LoVo (cell line): ENCODE data around the gene DKK1.
A peak's percentile ranks its signal among the peaks of the same experiment; 100 is the strongest.

Source experiments
- DNase-seq: peaks from one replicate; pipeline ENCODE4 v3.0.0-alpha.2; 2016; ENCODE audit warnings: low spot score

DKK1 gene, protein sequence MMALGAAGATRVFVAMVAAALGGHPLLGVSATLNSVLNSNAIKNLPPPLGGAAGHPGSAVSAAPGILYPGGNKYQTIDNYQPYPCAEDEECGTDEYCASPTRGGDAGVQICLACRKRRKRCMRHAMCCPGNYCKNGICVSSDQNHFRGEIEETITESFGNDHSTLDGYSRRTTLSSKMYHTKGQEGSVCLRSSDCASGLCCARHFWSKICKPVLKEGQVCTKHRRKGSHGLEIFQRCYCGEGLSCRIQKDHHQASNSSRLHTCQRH

DNA sequence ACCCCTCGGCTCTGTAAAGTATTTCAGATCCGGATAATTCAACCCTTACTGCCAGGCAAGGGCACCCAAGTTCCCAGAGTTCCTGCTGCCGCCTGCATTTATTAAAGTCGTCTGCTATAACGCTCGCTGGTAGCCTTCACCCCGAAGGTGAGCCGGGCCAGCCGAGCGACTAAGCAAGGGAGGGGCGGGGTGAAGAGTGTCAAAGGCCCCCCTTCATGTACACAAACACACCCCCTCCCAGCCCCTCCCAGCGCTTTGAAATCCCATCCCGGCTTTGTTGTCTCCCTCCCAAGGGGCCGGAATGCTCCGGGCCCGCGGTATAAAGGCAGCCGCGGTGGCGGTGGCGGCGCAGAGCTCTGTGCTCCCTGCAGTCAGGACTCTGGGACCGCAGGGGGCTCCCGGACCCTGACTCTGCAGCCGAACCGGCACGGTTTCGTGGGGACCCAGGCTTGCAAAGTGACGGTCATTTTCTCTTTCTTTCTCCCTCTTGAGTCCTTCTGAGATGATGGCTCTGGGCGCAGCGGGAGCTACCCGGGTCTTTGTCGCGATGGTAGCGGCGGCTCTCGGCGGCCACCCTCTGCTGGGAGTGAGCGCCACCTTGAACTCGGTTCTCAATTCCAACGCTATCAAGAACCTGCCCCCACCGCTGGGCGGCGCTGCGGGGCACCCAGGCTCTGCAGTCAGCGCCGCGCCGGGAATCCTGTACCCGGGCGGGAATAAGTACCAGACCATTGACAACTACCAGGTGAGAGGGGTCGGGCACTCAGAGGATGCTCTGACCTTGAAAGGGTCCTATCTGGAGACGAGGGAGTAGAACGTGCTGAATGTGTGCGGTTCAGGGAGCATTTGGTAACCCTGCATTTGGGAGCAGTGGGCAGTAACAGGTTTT, at the start of gene DKK1:
DKK1 (plus strand) TSS at position 349 of the 889 bp plus-strand sequence; CDS start at position 503, 154 bp downstream.
- peak; percentile 84 for DNase-seq

DNA sequence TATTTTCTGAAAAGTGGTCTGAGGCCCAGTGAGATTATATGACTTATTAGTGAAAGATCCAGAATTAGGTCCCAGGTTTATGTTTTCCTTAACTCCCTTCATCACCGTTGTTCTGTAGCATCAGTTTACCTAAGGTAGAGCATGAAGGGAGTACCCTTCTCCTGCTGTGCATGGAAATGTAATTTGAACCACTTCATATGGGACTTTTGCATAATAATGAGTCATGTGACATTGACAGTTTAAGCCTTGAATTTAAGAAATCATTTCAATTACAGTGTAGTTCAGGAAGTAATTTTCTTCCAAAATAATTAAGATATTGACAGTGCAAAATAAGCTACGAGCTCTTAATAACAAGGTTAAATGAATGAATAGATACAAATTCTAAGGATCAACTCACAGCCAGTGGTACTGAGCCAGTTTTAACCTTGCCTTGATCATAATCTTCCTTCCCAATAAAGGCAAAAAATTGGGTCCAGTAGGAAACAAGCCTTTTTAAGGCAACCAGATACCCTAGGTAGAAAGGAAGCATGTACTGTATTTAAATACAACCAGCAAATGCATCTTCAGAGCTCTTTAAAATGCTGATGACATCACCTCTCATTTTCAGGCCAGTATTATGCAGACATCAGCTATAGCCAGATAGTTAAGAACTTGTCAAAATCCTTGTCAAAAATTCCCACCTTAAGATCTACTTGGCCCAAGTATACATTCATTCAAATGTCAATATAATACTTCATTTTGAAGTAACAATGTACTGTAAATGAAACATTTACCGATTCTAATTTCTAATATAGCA, 48.8 kb upstream of the DKK1 start:
- DNase-seq = no peak

DNA sequence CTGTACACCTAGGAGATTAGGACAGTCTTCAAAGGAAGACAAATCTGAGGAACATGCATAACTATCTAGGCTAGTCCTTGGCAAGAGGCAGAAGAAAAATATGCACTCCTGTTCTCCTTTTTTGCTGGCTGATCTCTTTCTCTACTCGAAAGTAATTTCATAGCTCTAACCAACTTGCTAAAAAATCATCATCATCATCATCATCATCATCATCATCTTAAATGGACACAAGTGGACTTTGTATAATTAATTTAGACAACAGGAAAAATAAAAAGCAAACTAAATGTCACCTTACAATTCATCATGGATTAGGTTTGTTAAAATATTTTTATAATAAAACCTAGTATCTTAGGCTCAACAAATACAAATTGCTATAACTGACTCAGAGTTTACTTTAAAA, 47.2 kb upstream of the DKK1 start:
- no peak for DNase-seq

DNA sequence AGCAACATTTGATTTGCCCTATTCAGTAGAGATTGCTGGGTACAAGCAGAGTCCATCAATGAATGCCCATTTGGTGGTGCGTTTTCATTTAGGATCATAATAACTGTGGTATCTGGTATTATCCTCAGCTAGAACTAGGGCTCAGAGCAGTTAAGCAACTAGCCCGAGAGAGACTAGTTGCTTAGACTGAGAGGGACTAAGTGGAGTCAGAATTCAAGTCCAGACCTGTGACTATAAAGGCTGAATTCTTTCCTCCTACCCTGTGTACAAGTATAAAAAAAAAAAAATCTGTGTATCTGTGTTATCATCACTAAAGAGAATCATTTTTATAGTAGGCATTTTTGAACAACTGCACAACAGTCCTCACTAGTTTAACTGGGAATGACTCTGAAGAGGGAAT, 45.3 kb upstream of the DKK1 start:
- DNase-seq = no peak

DNA sequence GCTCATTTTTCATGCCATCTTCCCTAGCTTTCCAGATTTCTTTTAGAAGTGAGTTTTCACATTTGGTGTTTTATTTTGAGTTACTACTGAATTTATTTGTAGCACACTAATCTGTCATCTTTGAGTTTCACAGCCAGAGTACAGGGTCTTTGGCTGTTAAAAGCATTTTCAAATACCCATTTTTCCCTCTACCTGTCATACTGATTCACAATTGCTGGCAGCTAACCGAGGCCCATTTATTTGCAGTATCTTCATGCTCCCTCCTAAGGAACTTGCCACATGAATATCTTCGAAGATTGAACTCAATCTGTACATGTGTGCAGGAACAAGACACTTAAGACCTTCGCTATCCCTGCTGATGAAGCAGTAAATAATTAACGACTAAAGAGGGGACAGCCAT, 44.8 kb upstream of the DKK1 start:
- no peak for DNase-seq

DNA sequence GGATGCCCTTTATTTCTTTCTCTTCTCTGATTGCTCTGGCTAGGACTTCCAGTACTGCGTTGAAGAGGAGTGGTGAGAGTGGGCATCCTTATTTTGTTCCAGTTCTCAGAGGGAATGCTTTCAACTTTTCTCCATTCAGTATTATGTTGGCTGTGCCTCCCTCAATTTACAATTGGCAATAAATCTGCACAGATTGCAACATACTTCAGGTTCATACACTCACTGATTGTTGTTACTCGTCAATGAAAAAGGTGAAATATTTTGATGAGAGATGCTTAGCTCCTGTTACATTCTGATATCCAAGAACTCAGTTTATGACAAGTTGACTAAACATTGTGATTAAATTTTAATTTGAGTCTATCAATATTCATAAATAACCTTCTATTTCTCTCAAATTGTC, 37.9 kb upstream of the DKK1 start:
- DNase-seq = no peak

DNA sequence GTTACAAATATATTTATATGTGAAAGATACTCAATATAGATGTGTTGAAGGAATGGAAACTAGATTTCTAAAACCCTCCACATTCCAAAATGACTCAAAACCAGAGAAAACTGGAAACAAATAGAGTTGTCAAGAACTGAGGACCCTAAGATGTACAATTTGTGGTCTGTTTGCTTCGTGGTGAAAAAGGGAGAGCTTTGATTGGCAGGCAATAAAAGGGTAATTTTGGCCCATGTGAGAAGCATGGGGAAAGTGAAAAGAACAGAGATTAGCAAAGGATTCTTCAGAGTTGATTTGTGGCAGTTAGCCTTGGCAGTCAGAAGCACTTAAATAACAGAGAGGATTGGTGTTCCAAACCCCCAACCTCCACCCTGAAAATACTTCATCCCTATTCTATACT, 37.1 kb upstream of the DKK1 start:
- DNase-seq = no peak

DNA sequence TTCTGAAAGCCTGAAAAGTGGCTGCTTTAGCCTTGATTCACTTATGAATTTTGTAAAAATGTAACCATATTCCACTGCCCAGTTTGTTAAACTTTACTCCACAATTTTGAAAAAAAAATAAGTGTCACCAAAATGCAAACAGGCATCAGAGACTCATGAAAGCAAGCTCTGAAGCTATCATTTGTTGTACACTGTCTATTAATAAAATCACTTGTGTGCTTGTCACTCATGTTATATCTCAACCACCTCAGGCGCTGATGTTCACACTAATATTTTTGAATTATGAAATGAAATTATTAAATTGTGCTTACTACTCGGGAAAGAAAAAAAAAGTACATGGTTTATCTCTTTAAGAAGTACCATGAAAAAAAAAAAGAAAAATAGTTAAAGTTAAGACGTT, 34.5 kb upstream of the DKK1 start:
- no peak for DNase-seq

DNA sequence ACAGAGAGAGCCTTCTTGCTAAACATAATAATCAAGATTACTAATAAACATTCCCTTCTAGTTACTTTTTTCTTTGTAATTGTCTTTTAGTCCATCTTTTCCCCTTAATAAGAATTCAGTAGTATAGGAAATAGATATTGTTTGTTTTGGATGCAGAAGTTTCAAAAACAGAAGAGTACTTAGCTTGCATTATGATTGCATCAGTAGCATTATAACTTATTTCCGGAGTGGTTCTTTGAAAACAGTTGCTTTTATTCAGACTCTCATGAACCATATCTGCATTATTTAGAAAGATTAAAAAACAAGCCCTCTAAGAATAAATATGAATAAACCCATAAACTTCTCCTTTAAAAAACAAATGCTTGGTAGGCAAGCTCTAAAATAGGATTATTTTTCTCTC, 34.0 kb upstream of the DKK1 start:
- DNase-seq = no peak

DNA sequence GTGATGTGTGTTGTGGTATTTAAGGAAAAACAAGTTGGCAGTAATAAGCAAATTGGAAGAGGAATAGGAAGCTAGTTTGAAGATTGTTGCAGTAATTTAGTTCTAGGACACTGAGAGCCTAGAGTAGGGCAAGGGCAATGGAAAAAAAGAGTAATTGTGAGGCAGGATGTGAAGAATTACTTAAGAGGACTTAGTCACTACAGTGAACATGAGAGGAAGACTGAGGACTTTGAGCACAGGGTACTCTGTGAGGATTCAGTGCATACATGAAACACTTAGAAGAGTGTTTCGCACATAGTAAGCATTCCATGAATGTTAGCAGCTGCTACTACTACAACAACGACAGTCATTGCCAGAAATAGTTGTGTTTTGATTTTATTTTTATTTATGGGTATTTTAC, 30.9 kb upstream of the DKK1 start:
- no peak for DNase-seq

DNA sequence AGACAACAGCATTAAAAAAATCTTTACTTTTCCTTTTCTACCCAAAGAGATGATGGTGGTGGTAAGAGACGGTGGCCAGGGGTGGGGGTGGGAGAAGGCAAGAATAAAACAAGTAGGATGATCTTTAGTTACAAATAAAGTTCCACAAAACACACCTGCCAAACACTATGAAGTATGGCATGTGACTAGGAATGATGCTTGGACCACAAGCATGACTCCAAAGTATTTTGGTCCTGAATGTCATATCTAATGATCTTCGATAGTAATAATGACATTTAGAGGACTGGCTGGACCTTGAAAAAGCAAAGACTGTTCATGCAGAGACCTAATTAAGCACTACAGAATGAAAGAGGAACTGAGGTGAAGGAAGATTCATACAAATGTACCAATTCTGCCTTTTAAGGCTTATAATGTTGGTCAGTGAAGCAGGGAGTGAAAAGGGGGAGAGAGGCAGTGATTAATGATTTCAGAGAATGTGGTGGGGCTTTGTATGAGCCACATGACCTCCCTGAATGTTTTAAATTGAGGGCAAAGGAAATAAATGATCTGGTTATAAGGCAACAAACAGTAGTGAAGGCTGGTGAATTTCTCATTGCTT, 29.6 kb upstream of the DKK1 start:
- DNase-seq = no peak

DNA sequence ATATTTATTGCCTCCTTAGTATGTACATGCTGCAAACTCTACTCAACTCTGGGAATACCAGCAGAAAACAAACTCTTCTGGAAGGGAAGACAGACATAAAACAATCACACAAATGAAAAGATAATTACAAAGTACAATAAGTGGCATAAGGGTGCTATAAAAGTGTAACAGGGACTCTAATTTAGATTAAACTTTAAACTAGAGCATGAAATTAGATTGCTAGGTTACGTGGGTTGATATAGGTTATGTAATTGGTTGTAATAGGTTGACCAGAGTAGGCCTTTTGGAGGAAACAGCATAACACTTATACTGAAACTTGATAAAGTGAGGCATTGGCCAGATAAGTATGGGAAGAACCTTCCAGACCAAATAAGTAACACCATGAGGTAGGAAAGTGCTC, 26.2 kb upstream of the DKK1 start:
- no peak for DNase-seq

DNA sequence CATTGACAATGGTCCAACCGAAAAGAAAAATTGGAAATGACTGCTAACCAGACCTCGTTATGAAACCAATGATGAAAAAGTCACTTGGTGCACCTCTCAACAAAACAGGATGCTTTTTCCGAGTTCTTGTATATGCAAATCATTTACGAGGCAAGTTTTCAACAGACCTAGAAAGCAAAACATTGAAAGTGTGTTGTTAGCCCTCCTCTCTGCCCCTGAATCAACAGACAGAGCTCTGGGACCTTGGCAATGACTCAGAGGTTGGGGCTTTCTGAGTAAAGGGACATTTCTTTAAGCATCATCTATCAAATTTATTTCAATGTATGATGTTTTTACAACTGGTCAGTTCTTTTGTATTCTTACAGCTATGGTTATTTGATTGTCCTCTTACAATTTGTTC, 16.3 kb upstream of the DKK1 start:
- DNase-seq = no peak

DNA sequence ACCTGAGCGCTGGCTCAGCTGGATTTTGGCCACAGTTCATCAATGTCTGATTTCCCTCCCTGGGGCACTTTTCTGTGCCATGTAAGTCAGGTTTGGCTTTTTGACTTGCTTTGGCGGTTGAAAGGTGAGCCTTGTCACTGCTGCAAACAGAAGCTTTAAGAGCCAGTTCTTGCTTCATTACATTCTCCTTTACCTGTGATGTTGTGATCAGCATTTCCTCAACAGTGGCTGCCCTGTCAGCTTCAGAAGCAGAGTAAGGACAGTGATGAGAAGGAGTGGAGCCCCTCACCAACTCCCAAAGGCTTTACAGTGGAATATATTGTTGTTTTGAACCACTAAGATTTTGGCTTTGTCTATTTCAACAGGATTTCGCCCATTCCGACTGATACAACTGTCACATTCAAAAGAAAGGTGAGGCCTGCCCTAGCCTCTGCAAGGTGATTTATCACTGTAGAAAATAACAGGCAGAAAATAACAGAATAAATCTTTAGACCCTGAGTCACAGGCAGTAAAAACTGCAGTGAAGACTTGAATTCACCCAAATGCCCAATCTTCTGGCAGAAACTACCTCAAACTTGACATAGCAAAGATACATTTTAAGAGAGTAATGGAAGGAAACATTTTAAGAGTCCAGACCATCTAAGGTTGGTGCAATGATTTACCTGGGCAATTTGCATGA, 13.3 kb upstream of the DKK1 start:
- no peak for DNase-seq

DNA sequence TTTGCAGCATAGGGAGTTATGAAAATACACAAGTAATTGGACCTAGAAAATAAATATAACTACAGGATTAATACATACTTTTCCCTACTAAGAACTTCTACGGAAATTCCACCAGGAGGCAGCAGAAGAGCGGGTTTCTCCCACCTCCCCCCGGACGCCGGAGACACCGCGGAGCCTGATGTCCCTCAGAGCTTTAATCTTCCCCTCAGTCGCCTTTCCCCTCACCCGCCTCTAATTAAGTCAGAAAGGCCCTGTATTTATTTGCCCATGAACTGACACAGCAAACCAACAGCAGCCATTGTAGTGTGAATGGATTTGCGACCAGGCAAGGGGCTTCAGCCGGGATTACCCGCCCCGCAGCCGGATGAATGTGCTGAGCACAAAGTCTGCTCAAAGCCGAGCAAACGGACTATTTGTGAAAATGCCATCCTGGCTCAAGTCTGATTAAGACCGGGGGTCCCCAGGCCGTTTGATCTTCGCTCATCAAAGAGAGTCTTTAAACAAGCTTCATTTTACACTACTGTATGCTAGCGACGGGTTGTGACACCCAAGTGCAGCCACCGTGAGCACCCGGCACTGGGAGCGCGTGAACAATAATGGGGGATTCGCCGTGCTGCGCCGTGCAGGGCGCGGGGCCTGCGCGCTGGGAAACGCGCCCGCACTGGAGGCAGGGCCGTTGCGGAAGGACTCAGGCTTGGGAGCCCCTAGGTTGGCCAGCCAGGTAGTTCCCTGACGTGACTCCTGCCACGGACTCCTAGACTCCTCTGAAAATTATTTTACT, 5.6 kb upstream of the DKK1 start:
- DNase-seq = peak; percentile 66

DNA sequence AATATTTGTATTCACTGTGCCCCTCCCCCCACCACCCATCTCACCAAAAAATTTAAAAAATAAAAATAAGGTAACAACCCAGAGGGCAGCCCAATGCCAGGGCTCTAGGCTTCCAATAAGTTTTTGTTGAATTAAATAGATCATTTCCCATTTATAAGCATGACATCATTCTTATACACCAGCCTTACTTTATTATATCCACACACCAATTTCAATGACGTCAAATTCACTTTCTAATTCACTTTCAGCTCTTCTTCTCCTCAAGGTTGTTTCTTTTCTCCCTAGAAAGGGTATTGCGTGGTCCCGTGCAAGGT, 1.2 kb upstream of the DKK1 start:
- DNase-seq = no peak

DNA sequence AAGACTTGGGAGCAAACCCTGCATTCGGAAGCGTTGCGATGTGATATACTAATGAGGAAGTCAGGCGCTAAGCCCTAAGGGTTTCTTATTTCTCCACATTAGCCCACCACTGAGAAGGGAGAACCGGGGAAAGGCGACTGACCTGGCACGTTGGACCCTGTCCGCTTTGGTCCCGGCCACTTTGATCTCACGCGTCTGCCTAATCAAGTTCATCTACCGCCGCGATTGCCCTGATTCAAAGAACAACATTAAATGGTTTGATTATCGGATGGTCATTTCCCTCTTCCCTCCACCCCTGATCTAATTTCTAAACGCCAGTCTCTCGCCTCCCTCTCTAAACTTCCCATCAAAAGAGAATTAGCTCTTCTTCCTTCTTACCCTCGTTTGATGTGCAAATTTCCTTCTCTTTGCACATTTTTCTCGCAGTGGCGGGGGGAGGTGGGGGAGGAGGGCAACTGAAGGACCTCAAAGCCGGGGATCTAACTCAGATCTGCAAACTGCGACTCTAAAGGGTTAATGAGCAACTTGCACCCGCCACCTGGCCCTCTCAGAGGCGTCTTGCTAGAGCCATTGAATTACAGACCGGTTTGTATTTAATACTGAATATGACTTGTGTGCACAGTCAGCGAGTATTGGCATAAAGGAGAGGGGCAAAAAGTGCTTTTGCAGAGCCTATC, 687 bp upstream of the DKK1 start:
- DNase-seq = peak; percentile 37

DNA sequence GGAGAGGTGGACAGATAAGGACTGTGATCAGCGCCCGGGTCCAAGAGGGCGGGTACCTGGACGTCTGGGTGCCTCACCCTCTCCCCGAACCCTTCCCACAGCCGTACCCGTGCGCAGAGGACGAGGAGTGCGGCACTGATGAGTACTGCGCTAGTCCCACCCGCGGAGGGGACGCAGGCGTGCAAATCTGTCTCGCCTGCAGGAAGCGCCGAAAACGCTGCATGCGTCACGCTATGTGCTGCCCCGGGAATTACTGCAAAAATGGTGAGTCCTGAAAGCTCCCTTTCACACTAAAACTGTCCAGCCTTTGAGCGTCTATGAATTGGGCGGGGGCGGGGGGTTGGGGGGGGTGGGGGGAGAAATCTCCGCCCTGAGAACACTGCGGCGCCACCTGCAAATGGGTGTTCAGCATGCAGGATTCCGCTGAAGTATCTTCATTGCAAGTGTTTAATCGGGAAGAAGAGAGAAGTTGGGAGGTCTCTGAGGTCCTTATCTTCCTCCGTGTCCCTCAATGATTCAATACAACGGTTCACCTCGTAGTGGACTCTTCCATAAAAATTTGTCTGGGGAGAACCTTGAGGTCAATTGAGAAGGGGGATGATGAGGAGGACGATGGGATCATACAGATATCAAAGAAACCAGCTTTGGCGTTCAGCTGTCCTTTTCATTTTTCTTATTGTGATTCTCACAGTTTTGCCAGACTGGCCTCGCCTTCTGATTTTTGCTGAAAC, 906 bp downstream of the DKK1 start:
- no peak for DNase-seq

DNA sequence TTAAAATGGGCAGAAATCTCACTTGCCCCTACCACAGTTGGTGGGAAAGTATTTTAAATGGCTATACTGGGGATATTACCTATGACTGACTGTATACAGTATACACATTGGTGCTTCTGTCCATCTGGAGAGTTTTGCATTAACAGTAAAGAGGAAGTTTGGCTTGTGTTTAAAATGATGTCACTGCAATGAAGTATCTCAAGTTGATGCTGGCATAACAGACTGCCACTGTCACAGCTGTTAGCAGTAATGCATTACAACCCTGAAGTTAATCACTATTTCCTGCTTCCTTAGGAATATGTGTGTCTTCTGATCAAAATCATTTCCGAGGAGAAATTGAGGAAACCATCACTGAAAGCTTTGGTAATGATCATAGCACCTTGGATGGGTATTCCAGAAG, 1.9 kb downstream of the DKK1 start:
- no peak for DNase-seq

DNA sequence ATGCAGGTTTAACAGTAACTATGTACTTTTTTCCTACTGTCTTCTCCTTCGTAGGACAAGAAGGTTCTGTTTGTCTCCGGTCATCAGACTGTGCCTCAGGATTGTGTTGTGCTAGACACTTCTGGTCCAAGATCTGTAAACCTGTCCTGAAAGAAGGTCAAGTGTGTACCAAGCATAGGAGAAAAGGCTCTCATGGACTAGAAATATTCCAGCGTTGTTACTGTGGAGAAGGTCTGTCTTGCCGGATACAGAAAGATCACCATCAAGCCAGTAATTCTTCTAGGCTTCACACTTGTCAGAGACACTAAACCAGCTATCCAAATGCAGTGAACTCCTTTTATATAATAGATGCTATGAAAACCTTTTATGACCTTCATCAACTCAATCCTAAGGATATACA, 2.4 kb downstream of the DKK1 start:
- no peak for DNase-seq
